ENCODE results near the gene RPL13. TPM values are rescaled to one million over a fixed set of nuclear protein-coding genes. Genes with fewer than 3 reads are reported as not detected.

RPL13 gene
- total and polyA plus RNA-seq, 2 of the 4 experiments (the other 2 are of a cell fraction): 2,098 to 3,527 TPM

DNA sequence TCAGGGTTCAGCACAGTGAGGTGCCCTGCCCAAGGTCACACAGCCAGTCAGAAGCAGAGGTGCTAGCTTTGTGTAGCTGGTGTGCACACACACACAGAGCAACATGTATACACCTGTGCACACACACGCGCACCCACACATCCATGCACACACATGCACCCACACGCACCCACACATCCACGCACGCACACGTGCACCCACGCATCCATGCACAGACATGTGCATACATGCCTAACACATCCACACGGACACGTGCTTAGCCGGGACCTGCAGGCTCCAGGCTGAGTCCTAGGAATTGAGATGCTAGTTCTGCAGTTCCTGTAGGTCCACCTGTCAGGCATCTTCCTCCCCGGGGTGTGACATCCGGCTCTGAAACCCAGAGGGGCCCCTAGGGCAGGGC, 39.9 kb downstream of the RPL13 start:
- TF ChIP-seq RAD21 (IDR thresholded peaks at IDR 0.05; ENCODE audit: low read length) (no peak), RCOR1 (IDR thresholded peaks at IDR 0.05; ENCODE audit: insufficient replicate concordance, low read length) (no peak), CEBPB (IDR thresholded peaks at IDR 0.05; ENCODE audit: low read depth, low read length) (no peak), MAFK (IDR thresholded peaks at IDR 0.05; ENCODE audit: low read depth, low read length) (no peak), NFE2L2 (IDR thresholded peaks at IDR 0.05; ENCODE audit: low read depth, low read length) (no peak), BHLHE40 (IDR thresholded peaks at IDR 0.05; ENCODE audit: low read depth, low read length) (no peak), POLR2A (IDR thresholded peaks at IDR 0.05; ENCODE audit: low read depth, low read length) (no peak), MAZ (IDR thresholded peaks at IDR 0.05; ENCODE audit: borderline replicate concordance, low read depth, low read length) (no peak), MXI1 (IDR thresholded peaks at IDR 0.05; ENCODE audit: borderline replicate concordance, low read depth, low read length) (no peak), FOS (IDR thresholded peaks at IDR 0.05; ENCODE audit: low read depth, low read length) (no peak), SMC3 (IDR thresholded peaks at IDR 0.05; ENCODE audit: low read depth, low read length) (no peak), RFX5 (IDR thresholded peaks at IDR 0.05; ENCODE audit: low read depth, low read length) (no peak)
- TF ChIP-seq, protein P1, sequence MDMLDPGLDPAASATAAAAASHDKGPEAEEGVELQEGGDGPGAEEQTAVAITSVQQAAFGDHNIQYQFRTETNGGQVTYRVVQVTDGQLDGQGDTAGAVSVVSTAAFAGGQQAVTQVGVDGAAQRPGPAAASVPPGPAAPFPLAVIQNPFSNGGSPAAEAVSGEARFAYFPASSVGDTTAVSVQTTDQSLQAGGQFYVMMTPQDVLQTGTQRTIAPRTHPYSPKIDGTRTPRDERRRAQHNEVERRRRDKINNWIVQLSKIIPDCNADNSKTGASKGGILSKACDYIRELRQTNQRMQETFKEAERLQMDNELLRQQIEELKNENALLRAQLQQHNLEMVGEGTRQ (IDR thresholded peaks at IDR 0.05; ENCODE audit: low read depth, low read length): no peak
- TF ChIP-seq, protein P2, sequence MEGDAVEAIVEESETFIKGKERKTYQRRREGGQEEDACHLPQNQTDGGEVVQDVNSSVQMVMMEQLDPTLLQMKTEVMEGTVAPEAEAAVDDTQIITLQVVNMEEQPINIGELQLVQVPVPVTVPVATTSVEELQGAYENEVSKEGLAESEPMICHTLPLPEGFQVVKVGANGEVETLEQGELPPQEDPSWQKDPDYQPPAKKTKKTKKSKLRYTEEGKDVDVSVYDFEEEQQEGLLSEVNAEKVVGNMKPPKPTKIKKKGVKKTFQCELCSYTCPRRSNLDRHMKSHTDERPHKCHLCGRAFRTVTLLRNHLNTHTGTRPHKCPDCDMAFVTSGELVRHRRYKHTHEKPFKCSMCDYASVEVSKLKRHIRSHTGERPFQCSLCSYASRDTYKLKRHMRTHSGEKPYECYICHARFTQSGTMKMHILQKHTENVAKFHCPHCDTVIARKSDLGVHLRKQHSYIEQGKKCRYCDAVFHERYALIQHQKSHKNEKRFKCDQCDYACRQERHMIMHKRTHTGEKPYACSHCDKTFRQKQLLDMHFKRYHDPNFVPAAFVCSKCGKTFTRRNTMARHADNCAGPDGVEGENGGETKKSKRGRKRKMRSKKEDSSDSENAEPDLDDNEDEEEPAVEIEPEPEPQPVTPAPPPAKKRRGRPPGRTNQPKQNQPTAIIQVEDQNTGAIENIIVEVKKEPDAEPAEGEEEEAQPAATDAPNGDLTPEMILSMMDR (conservative IDR thresholded peaks at IDR 0.05; ENCODE audit: low read depth, low read length): no peak
- dilution Hi-C loops (cut with HindIII; ENCODE audit: low sequenced_read_pairs, unreplicated experiment): no loop called here
- Histone ChIP-seq H4K91ac (ENCODE audit: insufficient read depth, low read depth, low read length) (no peak overlapping the region; the same call in 1 of the 2 replicates), H3K4me3 (ENCODE audit: insufficient read depth, low read depth, low read length) (no peak overlapping the region), H2BK120ac (ENCODE audit: low read depth, low read length) (no peak overlapping the region), H3K9me3 (ENCODE audit: control insufficient read depth, insufficient read depth, low read length) (no peaks in the 10 kb centered on the region), H2BK15ac (ENCODE audit: low read depth, low read length) (no peak overlapping the region), H3K9ac (ENCODE audit: low read depth, low read length) (no peak overlapping the region), H2BK5ac (ENCODE audit: low read depth, low read length, poor library complexity, severe bottlenecking) (no peak overlapping the region), H2AK9ac (replicated peaks; ENCODE audit: low read depth, low read length, poor library complexity) (no peak overlapping the region), H3K14ac (replicated peaks; ENCODE audit: low read depth, low read length) (no peak overlapping the region), H3K4me2 (ENCODE audit: low read depth, low read length) (no peak overlapping the region), H4K20me1 (ENCODE audit: insufficient read depth, low read length) (peaks cover 10% of the 10 kb centered on the region), H3K18ac (ENCODE audit: low read depth, low read length) (no peak overlapping the region), H3K79me1 (ENCODE audit: low read depth in 1 of 2, low read length in 2 of 2) (no peaks in the 10 kb centered on the region), H3K4me1 (ENCODE audit: control insufficient read depth, insufficient read depth, low read length) (peaks cover 12% of the 10 kb centered on the region), H2AFZ (replicated peaks; ENCODE audit: low read length, poor library complexity) (peak overlapping the region; percentile 40), H3K36me3 (ENCODE audit: control insufficient read depth, insufficient read depth, low read length) (no peaks in the 10 kb centered on the region; the same call in 1 of the 2 replicates), H4K8ac (ENCODE audit: low read depth in 2 of 2, low read length in 2 of 2) (no peak overlapping the region), H2BK20ac (ENCODE audit: low read depth, low read length) (no peak overlapping the region), H2AK5ac (ENCODE audit: low read depth, low read length) (0 out of 2 replicates have a peak overlapping the region, but pooled peaks have one; percentile 7), H4K5ac (ENCODE audit: low read depth, low read length) (no peak overlapping the region), H3K9me1 (ENCODE audit: insufficient read depth, low read length) (peaks cover 5% of the 10 kb centered on the region), H3K4ac (ENCODE audit: low read depth, low read length) (no peak overlapping the region), H3K56ac (ENCODE audit: extremely low read depth, insufficient read depth, low read length) (no peak overlapping the region), H3K23ac (ENCODE audit: low read depth, low read length) (no peak overlapping the region), H3K27me3 (ENCODE audit: control insufficient read depth, insufficient read depth, low read length) (peaks cover under 1% of the 10 kb centered on the region; the same call in 1 of the 2 replicates), H3K27ac (ENCODE audit: insufficient read depth, low read length) (no peak overlapping the region)
- ATAC-seq (ENCODE audit: low read depth) (no peak), DNase-seq (no peak)
- POLR2A ChIA-PET (ENCODE audit: unreplicated experiment): no interaction called here
- WGBS, 2 experiments (ENCODE audit: extremely low coverage in 2 of 2, insufficient read length in 1 of 2): 83% methylated on average over 8 of the region's 12 CpGs; no CpG with 5 or more reads in 1 of the 2 experiments
- CTCF ChIA-PET: no interaction called here
- intact Hi-C loops (cut with micrococcal nuclease): no loop called here
- in situ Hi-C loops (cut with MboI; ENCODE audit: low sequenced_read_pairs): no loop called here
- BruUV-seq (replicated peaks): no TSS peak

Data from IMR-90 (cell line).